UCSD-AML1 (cell line): ENCODE measurements around the gene ZNF280C.
A peak's percentile ranks its signal among the peaks of the same experiment; 100 is the strongest.
"Not testable (repeated sequence)": the region's sequence is repeated elsewhere in the genome, so short reads cannot be mapped to it uniquely, and the experiment has no call there.

ENCODE experiments used
- DNase-seq: peaks from one replicate; lab custom pipeline; 2025; ENCODE audit not compliant: unreplicated experiment; lab: John Stamatoyannopoulos, UW

The ZNF280C gene, protein sequence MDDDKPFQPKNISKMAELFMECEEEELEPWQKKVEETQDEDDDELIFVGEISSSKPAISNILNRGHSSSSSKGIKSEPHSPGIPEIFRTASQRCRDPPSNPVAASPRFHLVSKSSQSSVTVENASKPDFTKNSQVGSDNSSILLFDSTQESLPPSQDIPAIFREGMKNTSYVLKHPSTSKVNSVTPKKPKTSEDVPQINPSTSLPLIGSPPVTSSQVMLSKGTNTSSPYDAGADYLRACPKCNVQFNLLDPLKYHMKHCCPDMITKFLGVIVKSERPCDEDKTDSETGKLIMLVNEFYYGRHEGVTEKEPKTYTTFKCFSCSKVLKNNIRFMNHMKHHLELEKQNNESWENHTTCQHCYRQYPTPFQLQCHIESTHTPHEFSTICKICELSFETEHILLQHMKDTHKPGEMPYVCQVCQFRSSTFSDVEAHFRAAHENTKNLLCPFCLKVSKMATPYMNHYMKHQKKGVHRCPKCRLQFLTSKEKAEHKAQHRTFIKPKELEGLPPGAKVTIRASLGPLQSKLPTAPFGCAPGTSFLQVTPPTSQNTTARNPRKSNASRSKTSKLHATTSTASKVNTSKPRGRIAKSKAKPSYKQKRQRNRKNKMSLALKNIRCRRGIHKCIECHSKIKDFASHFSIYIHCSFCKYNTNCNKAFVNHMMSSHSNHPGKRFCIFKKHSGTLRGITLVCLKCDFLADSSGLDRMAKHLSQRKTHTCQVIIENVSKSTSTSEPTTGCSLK

DNA sequence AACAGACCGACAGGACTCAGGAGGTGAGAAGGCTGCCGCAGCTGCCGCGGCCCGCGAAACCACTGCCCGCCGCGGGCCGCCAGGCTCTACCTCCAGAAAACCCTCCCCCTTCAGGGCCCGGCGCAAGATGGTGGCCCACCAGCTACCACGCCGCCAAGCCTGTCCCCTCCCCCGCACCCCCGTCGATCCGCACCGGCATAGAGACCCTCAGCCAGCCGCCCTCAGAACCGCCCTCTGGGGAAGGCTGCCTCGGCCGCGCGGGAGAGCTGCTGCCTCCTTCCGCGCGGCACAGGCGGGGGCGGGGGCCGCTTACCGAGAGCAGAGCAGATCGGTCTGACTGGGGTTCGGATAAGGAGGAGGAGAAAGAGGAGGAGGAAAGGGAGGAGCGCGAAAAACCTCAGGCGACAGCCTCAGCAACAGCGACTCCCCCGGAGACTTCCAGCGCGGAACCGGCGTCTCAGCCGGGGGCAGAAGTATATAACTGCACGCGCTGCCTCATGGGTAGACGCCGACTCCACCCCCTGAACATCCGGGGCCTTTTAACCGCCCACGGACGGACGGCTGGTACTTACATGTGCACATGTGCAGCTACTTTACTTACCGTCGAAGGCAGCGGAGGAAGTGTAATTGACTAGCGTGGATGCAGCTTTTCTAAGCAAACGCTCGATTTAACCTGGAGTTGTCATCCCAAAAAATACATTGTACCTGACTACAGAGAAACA, at the start of gene ZNF280C:
ZNF280C (minus strand) TSS at position 451 of the 722 bp plus-strand sequence. CDS start 8,450 bp downstream, outside the sequence.
- peak; percentile 89 for DNase-seq

DNA sequence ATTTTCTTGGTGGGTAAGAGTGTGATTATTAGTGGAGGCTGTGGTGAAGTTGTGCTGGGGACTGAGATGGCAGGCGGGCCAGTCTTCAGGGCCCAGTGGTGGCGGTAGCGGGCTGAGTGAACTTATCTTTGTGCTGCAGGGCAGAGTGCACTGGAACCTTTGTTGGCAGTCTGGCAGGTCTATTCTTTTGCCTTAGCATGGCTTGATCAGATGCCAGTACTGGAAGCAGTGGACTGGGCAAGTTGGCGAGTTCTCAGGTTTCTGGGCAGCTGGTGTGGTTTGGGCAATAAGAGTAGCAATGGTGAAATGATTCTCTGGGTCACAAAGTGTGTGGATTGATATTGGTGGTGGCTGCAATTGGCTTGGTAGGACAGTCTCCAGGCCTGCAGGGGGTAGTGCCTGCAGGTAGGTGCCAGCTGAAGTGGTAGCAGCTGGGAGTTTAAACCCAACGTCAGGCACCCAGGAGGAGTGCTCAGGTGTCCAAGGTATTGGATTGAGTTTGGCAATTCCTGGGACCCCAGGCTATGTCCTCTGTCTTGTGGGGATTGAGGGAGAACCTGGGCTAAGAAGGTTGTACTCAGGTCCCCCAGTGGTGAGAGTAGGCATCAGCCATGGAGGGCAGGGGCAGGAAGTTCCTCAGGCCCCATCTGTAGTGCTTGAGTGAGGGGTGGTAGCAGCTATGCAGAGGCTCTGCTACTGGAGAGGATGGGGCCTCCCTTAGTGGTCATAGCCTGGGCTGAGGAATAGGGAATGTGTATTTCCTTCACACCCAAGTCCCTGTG, 36.1 kb upstream of the ZNF280C start:
- DNase-seq = no peak

DNA sequence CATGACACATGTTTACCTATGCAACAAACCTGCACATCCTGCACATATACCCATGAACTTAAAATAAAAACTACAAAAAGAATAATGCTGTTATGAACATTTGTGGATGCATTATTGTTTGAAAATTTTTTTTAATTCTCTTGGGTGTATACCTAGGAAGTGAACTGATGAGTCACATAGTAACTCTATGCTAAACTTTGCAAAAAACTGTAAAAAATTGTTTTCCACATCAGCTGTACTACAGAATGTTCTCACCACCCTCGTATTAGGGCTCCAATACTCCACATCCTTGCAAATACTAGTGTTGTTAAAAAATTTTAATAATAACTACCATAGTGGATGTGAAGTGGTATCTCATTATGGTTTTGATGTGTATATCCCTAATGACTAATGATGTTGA, 33.3 kb upstream of the ZNF280C start:
- no peak for DNase-seq

DNA sequence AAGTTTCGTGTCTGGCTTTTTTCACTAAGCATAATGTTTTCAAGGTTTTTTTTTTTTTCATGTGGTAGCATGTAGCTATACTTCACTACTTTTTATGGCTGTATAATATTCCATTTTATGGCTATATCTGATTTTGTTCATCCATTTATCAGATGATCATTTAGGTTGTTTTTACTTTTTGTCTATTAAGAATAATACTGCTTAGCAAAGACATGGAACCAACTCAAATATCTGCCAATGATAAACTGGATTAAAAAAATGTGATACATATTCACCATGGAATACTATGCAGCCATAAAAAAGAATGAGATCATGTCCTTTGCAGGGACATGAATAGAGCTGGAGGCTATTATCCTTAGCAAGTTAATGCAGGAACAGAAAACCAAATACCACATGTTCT, 32.7 kb upstream of the ZNF280C start:
- DNase-seq = no peak

DNA sequence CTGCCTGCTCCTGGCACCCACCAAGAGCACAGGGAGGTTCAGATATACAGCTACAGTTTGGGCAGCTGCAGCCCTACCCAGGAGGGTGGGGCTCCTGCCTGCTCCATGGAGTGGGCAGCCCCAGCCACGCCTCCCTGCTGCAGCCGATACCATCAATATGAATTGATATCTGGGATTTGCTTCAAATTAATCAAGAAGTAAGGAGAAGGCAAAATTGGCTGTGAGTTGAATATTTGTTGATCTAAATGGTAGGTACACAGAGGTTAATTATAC, 31.2 kb upstream of the ZNF280C start:
- DNase-seq = no peak

DNA sequence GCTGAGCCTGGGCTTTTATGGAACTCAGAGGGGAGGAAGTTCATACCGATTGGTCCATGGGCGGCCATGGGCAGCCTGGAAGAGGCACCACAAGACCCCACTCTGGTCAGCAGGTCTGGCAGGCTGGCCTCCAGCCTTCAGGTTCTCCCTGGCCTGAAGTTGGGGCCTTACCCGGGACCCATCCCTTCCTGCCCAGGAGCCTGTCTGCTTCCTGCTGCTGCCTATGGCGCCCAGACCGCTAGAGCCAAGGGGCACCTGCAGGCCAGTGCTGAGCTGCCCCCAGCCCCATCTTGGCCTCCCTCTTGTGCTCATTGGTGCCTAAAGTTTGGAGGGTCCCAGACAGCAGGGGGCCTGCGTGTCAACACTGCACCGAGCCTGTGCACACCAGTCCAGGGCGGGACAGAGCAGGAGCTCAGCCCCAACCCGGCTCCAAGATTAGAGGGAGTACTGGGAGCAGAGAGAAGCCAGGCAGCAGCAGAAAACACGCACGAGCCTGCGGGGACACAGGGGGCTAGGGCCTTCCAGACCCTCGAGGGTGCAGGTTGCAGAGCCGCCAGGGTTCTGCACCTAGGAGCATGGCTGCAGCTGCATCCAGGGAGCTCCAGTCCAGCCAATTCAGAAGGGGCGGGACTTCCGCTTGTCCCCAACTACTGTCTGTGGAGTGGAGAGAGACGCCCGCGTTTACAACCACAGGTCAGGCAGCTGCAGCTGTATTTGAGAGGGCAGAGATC, 30.7 kb upstream of the ZNF280C start:
- DNase-seq = no peak

DNA sequence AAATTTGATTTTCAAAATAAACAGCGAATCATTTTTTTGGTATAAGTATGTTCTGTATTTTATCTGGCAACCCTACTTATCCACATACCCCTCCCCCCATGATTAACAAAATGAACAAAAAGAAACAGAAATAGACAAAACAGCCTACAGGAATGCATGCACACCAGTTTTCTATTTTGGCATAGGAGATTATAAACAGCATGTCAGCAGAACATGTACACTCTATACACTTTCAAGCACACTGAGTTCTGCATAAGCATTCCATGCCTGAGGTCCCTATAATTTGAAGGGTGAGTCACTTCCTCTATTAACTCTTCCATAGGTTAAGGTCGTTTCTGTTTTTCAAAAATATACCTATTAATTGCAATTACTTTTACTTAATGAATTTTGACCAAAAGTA, 28.0 kb upstream of the ZNF280C start:
- no peak for DNase-seq

DNA sequence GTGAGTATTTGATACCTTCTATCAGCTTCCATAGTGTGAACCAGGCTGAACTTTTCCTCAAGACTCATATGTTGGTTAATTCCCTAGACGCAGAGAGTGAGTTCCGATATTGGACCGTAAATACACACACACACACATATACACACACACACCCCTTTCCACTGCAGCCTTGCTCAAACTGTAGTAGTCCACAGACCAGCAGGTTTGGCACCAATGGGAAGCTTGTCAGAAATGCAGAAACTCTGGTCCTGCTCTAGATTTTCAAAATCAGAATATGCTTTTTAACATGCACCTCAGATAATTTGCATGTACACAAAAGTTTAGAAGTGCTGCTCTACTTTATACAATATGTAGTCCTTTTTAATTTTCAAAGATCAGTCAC, 27.6 kb upstream of the ZNF280C start:
- no peak for DNase-seq

DNA sequence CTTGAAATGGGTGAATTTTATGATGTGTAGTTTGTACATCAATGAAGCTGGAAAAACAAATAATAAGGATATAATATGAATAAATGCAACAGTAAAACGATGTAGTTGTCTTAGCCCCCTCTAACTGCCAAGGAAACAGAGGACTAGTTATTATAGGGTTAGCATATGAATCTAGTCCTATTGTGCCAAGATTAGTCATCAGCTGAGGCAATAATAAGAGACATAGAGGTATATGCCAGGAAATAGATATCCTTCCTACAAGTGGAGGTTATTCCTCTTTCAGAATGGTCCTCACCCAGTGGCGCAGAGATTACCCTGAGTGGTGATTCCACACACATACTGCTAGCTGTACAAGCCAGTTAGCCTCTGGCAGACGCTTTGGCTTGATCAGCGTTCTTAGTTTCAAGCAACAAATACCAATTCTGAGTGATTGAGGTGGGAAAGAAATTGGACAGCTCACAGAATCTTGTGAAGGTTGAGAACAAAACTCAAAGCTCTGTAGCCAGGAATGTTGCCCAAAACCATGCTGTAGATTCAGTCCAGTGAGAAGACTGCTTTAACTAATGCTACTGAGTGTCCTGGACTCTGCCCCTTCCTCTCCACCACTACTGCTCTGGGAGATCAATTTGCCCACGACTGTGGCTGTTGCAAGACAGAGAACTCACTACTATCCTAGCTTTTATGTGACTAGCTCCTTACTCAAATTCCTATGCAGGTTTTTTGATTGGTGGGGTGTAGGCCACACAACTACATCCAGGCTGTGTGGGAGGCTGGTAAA, 27.0 kb upstream of the ZNF280C start:
- DNase-seq = no peak

DNA sequence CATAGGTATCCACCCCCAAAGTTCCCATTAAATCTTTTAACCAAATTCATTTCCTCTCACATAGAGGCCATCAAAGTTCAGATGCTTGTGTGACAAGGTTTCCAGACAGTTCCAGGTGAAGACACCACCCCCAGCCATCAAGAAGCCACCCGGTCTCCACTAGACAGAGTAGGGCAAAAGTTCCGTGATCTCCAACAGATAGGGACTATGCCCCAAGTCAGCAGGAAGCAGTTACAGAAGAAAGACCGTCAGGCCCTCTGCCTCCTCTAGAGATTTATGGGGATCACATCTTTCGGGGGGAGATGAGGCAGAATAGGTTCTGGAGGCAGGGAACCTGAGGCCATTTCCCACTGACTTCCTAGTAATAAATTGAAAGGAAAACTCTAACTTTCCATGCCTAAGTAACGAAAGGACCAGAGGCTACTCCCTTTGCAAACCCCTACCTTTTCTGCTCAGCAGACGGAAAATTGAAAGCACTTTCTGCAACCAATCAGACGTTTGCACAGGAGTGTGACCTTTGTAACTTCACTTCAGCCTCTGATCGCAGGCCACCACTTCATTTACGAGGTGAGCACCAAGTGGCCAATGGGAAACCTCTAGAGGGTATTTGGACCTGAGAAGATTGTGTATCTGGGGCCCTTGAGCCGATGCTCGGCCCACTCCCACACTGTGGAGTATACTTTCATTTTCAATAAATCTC, 18.5 kb upstream of the ZNF280C start:
- DNase-seq = no peak

DNA sequence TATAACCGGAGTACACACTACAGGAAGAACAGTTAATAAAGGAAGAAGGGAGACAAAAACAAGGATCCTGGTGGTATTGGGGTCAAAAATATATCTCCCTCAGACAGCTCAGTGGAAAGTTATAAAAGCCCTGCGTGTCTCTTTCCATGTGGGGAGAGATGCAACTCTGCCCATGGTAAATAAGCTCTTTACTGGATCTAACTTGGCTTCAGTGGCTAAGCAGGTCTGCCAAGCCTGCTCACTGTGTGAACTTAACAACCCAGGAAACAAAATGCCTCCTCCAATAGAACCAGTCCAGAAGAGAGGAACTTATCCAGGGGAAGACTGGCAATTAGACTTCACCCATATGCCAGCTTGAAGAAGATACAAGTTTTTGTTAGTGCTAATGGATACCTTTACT, 17.0 kb upstream of the ZNF280C start:
- no peak for DNase-seq

DNA sequence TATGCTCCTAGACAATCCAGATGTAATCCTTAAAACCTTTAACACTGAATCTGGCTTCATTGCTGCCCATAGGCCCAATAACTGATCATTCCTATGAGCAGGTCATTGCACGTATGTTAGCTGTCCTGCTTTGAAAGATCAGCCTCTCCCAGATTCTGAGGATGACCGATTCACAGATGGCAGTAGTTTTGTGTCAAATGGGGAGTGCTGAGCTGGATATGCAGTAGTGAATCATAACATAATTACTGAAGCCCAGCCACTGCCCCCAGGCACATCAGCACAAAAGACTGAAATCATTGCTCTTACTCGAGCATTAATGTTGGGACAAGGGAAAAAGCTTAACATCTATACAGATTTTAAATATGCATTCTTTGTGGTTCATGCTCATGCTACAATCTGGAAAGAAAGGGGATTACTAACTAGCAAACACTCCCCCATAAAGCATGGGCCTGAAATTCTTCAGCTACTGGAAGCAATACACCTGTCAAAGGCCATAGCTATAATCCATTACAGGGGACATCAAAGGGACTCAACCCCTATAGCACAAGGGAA, 16.4 kb upstream of the ZNF280C start:
- DNase-seq = no peak

DNA sequence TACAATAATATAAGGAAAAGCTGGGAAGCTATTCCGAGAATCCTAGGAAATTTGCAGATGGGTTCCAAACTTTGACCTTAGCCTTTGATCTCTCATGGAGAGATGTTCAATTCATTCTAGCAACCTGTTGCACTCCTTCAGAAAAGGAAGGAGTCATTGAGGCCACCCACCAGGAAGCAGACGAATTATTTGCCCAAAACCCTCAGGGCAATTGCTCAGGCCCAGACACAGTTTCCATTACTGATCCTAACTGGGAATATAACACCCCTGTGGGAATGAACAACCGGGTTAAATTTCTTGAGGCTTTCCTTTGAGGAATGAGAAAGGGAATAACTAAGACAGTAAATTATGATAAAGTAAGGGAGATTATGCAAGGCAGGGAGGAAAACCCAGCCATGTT, 13.5 kb upstream of the ZNF280C start:
- DNase-seq = no peak

DNA sequence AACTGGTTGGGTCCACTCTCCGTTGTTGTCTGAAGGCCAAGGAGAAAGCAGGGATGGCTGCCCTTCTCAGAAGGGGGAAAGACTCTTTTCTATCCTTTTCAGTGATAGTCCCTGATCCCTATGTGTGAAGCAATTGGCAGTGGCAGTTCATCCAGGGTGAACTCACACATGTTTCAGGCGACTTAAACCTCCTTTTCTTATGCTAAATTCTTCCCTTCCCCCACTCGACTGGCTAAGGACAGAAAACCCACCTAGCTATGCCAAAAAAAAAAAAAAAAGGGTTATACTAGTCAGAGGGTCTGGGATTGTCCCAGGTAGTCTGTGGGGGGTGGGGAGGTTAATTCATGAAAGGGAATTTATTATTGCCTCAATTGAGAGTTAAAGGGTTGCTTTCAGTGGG, 12.2 kb upstream of the ZNF280C start:
- DNase-seq = no peak

DNA sequence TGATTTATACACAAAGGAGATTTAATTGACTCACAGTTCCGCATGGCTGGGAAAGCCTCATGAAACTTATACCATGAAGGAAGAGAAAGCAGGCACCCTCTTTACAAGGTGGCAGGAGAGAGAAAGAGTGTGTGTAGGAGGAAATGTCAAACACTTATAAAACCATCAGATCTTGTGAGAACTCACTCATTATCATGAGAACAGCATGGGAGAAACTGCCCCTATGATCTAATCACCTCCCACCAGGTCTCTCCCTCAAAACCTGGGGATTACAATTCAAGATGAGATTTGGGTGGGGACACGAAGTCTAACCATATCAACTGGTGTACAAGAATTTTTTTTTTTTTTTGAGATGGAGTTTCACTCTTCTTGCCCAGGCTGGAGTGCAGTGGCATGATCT, 3.6 kb upstream of the ZNF280C start:
- not testable (repeated sequence) for DNase-seq

DNA sequence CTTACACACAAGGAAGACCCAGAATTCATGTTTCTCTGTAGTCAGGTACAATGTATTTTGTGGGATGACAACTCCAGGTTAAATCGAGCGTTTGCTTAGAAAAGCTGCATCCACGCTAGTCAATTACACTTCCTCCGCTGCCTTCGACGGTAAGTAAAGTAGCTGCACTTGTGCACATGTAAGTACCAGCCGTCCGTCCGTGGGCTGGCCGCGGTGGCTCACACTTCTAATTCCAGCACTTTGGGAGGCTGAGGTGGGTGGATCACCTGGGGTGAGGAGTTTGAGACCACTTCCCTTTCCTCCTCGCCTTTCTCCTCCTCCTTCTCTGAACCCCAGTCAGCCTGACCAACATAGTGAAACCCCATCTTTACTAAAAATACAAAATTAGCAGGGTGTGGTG, 692 bp upstream of the ZNF280C start:
- not testable (repeated sequence) for DNase-seq

DNA sequence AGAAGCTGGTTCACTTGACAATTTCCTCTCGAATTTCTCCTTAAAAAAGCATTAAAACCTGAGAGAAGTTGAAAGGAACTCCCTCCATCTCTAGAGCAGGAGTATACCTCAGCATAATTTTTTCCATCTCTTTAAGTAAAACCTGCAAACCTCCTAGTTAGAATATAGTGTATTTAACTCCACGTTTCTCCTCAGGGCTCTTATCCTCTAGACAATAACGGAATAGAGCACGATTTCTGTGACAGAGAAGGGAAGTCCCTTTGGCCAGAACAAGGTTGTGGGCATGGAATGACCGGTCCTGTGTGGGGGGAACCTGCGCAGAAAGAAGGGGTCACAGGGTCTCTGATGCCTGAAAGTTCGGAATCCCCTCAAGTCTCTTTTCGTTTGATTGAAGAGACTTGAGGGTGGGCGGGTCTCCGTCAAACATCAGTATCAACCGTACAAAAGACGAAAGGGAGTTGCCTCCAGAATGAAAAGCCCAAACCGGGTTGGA, 697 bp downstream of the ZNF280C start:
- DNase-seq = no peak

DNA sequence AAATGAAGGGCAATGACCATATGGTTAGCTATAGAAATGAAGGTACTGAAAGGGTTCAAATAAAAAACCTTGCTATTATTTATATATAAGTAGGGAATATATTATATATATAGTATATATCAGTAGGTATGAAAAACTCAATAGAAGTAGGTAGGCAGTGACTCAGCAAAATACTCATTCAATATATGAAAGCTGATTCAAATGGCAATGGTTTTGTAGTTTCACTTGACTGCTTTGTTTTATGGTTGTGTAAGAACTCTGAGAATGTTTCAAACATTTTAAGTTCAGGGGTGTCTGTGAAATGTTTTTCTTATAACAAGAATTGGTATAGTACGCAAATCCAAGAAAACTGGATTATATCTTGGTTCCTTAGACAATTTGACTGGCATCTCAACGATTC, 4.1 kb downstream of the ZNF280C start:
- no peak for DNase-seq

DNA sequence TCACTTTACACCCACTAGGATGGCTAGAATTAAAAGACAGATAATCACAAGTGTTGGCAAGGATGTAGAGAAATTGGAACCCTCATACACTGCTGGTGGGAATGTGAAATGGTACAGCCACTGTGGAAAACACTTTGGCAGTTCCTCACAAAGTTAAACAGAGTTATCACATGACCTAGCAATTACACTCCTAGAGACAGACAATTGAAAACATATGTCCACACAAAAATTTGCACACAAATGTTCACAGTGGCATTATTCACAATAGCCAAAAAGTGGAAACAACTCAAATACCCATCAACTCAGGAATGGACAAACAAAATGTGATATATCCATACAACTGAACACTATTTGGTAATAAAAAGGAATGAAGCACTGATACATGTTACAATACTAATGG, 5.7 kb downstream of the ZNF280C start:
- no peak for DNase-seq
